Activated CD8-positive, alpha-beta memory T cell treated with anti-CD3 and anti-CD28 coated beads for 24 hours (primary cell): ENCODE results near the gene VPS9D1.

Experiments used
- DNase-seq: peaks from one replicate; pipeline ENCODE4 v3.0.0-alpha.2; 2020

The VPS9D1 gene

DNA sequence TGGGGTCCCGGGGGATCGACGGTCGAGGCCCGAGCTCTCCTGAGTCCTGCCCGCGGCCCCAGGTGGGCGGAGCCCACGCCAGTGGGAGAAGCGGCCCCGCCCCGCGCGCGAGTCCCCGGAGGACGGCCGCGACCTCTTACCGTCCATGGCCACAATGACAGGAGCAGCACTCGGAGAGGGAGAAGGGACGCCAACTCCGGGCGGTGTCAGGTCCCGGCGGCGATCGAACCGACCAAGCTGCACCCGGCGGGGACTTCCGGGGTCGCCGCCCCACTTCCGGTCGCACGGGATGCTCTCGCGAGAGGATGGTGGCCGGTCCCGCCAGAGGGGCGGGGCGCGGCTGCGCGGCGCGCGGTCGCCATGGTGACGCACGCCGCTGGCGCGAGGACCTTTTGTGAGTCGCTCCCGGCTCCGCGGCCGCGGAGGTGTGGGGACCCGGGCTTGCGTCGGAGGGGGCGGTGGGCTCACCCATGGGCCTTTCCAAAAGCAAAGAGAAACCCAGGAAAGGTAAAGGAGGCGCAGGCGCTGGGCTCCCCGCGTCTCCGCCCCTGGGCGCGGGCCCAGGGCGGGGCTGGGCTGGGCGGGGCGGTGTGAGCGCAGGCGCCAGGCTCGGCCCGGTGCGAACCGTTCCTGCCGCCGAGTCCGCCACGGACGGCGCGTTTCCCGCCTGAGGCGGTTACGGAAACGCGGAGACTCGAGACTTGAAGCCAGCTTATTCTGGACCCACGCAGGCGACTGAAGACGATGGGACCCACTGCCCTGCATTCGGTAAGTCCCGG lies 63.1 kb downstream of the VPS9D1 start, which contains the start of the genes CHMP1A and SPATA33:
Gene CHMP1A, minus strand, starts transcription at position 267 of the 779 bp plus-strand sequence. Its CDS starts 120 bp downstream, at position 147.
Gene SPATA33, plus strand, starts transcription at position 395 of the 779 bp plus-strand sequence. Its CDS starts 76 bp downstream, at position 471.
- peak; percentile 98 for DNase-seq
